Activated T-cell treated with anti-CD3 and anti-CD28 coated beads for 24 hours (primary cell): ENCODE data around the gene ELP2.
"Not testable (repeated sequence)": the region's sequence is repeated elsewhere in the genome, so short reads cannot be mapped to it uniquely, and the experiment has no call there.

ENCODE experiments used
- DNase-seq: peaks from one replicate; pipeline ENCODE4 v3.0.0-alpha.2; 2020; ENCODE audit warnings: low read depth

The ELP2 gene

DNA sequence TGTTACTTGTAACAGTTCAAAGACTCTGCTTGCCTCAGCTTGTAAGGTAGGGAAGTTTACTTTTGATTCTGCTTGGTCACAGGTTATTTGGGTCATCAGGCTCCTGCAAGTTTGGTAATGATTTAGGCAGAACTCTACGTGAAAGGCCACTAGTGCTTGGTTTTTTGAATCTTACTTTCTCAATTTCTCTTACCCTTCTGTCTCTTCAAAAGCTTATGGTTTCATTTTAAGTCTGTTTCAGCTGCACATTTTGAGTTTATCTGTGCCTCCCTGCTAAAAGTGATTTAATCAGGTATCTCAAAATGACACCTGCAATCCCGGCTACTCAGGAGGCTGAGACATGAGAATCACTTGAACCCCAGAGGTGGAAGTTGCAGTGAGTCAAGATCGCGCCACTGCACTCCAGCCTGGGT is 31.3 kb downstream of the ELP2 start:
- DNase-seq = no peak

DNA sequence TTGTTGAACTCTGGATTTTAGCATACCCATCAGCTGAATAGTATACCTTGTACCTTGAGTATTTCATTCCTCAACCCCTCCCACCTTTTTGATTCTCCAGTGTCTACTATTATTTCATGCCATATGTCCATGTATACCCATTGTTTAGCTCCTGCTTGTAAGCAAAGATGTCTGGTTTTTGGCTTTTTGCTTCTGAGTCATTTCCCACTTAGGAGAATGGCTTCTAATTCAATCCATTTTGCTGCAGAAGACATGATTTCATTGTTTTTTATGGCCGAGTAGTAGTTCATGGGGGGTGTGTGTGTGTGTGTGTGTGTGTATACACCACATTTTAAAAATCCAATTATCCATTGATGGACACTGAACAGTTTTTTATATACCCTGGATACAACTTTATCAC is 33.3 kb downstream of the ELP2 start:
- no peak for DNase-seq

DNA sequence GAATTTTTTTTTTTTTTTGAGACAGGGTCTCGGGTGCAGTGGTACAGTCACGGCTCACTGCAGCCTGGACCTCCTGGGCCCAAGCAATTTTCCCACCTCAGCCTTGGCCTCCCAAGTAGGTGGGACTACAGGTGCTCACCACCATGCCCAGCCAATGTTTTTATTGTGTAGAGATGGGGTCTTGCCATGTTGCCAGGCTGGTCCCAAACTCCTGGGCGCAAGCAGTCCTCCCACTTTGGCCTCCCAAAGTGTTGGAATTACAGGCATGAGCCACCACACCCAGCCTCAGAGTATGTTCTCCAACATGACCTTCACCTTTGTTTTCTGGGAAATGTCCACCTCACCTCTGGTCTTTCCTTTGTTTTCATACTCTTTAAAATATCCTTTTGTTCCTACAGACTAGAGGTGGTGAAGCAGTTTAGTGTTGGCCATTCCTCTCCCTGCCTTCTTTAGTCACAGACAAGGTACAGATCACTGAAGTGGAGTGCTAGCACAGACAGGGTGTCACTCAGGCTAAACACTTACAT is 38.1 kb downstream of the ELP2 start:
- no peak for DNase-seq

DNA sequence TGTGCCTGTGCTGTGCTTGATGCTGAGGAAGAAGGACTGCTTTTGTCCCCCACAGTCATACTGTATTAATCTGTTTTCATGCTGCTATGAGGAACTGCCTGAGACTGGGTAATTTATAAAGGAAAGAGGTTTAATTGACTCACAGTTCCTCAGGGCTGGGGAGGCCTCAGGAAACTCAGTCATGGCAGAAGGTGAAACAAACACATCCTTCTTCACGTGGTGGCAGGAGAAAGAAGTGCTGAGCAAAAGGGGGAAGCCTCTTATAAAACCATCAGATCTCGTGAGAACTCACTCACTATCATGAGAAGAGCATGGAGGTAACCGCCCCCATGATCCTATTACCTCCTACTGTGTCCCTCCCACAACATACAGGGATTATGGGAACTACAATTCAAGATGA is 38.6 kb downstream of the ELP2 start:
- not testable (repeated sequence) for DNase-seq

DNA sequence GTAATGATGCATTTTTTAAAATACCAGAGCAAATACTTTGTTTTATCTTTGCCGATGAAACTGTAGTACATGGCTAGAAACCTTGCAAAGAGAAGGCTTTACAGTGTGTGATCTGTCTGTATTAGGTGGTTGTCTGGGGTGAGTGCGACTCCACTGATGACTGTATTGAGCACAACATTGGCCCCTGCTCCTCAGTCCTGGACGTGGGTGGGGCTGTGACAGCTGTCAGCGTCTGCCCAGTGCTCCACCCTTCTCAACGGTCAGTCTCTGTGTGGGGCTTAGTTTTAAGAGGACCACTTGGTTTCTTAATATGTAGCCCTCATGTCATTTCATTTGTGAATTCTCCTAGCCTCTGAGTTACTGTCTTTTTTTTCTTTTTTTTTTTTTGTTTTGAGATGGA is 40.2 kb downstream of the ELP2 start:
- no peak for DNase-seq

DNA sequence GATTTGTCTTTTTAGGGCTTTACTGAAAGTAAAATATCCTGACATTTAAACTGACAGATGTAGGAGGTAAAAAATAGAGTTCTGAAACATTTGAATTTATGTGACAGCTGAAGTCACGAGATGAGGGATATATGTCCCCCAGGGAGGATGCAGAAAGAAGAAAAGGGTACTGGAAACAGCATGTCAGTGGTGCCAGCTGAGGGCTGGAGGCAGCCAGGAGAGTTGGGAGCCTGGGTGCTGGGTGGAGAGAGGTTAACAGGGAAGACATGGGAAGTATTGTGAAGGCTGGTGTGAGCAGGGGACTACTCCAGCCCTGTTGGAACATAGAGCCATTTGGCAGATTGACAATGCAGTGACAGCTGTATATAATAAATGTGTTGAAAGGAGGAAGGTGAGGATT is 45.8 kb downstream of the ELP2 start:
- no peak for DNase-seq

DNA sequence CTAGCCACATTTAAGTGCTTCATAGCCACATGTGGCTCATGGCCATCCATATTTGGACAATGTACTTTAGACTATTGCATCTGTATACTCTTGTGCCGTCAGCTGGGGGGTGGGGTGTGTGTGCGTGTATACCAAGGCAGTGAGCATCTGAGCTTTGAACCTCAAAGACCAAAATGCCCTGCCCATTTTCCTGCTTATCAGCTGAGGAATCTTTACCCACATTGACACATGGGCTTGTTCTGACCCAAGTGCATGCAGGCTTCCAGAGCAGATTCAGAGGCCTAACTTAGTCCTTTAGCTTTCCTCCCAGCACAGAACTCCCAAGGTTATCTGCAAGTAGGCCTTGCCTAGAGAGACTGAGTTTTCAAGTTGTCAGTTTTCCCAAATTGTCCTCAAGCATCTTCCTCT is 46.5 kb downstream of the ELP2 start:
- DNase-seq = no peak

DNA sequence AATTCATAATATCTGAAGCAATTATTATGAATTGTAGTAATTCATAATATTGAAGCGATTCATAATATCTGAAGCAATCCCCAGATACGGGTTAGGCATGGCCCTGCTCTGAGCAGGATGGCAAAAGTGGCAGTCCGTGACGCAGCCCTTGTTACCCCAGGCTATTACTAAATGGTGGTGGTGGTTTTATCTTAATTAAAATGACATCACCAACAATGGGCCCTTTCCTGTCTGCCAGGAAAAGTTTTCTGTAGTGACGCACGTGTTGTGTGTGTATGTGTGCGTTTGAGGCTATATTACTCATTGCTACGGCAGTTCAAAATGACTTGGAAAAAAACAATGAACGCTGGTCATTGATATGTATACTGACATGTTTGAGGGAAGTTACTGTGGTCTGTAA is 47.0 kb downstream of the ELP2 start:
- DNase-seq = no peak

DNA sequence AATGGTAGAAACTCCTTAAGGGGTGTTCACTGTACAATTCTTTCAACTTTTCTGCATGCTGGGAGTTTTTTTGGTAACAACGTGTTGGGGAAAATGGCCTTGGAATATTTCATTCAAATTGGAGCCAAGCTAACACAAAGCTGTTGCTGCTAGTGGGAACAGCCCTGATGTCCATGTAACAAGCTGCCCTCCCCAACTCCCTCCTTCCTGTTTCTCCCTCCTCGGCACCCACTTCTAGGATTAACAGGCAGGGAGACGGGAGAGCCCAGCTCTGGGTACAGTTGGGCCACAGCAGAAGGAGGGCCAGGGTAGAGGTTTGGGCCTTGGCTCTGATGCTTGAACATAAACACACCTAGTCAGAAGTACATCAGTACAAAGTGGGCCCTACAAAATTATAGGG is 48.2 kb downstream of the ELP2 start:
- DNase-seq = no peak

DNA sequence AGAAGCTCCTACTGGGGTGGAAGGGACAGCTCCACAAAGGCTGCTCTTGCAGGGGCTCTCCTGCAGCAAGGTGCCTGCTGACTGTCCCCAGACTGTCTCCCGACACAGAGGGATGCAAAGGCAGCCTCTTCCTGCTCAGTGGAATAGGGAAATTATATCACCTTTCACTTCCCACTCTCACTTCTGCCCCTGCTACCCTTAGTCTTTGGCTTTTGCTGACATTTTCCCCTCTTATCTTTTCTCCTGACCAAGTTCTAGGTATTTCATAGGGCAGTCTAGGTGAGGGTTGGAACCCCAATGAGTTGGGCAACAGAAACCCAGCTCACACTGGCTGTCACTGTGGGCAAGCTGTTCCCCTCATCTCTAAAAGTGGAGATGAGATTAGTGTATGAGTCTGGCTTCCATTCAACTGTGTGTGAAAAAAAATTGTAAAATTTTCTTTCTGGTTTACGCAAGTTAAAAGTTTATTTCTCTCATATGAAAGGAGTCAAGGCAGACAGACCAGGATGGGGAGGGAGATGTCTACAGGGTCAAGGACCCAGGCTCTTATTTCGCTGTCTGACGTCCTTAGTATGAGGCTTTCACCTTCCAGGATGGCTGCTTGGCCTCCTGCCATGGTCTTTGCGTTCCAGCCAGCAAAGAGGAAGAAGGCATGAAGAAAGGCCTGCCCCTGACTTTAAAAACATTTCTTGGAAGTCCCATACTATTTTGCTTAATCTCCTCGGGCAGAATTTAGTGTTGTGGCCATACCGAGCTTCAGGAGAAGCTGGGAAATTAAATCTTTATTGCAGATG is 50.1 kb downstream of the ELP2 start:
- no peak for DNase-seq

DNA sequence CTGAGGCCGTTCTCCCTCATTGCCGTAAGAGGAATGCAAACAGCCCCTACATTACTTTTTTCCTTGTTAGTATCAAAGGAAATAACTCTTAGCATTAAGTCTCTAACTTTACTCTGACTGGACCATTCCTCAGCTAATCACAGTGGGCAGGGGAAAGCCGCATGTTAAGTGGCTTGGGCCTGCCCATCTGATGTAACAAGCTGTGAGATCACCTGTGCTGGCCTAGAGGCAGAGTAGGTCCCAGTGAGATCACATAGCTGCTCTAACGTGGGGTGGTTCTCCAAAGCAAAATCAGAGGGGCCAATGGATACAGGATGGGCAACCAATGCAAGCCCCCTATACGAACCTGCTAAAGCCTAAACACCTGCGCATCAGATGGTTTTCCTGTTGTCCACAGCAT is 51.7 kb downstream of the ELP2 start:
- no peak for DNase-seq

DNA sequence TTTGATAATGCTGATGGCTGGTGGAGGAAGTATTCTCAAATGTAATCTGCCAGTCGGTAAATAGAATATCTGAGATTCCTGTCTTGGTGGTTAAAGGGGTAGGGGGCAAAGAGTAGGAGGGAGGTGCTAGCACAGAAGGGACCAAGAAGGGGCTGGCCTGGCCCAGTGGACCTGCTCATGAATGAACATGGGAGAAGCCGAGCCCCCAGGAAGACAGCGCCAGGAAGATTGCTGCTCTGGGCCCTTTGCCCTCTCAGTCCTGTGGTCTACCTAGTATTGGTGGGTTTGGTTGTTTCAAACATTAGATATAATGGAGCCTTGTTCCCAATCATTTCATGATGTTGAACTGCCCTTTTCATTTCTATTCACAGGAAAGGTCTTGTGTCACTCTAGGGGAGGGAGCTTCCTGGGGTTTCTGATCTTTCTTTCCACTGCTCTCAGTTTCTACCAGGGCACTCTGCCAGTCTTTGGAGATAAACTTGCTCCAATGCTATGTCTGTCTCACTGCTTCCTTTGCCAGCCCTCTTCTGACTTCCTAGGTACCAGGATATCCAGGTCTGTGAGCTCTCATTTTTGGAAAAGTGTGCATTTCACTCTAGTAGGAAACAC is 52.3 kb downstream of the ELP2 start:
- DNase-seq = no peak

DNA sequence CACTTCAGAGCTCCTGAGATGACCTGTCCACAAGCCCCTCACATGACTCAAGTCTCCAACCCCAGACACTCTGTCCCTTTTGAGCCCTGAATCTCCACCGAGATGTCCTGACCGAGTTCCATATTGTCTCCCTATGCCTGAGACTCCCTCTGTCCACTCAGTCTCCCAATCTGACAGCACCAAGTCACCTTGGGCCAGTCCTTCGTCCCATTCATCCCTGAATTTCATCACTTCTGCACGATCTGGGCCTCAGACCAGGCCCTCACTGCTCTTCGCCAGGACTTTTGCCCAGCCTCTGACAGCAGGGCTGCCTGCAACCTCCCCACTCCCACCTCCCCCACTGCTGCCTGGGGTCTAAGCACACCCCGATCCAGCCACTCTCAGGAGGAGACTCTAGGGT is 53.3 kb downstream of the ELP2 start:
- DNase-seq = no peak

DNA sequence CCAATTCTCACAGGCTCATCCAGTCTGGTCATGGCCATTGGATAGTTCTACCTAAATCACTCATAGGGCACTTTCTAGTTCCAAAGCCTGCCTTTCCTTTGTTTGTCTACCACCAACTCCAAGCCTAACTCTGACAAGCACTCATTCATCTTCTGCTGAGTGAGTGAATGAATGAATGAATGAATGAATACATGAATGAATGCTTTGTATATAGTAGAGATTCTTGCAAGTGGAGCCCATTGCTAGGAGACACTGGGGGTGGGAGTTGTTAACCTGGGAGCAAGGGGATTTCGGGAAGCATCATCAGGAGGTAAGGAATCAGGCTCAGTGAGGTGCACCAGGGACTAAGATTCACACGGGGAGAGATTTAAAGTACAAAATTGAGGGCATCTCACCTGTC is 54.3 kb downstream of the ELP2 start:
- no peak for DNase-seq

DNA sequence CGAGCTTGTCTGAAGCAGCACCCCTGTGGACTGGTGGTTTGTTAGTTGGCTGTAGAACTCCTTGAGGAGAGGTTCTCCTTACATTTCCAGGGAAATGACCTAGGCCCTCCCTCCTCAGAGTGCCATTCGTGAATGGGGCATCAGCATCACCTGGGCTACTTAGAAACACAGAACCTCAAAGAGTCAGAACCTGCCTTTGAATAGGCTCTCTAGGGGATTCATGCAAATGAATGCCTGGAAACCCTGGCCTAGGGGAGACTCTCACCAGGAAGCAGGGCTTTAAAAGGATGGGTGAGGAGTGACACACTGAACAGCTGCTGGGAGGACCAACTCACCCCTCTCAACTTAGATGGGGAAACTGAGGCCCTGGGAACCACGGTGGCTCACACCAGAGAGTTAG is 55.5 kb downstream of the ELP2 start:
- no peak for DNase-seq

DNA sequence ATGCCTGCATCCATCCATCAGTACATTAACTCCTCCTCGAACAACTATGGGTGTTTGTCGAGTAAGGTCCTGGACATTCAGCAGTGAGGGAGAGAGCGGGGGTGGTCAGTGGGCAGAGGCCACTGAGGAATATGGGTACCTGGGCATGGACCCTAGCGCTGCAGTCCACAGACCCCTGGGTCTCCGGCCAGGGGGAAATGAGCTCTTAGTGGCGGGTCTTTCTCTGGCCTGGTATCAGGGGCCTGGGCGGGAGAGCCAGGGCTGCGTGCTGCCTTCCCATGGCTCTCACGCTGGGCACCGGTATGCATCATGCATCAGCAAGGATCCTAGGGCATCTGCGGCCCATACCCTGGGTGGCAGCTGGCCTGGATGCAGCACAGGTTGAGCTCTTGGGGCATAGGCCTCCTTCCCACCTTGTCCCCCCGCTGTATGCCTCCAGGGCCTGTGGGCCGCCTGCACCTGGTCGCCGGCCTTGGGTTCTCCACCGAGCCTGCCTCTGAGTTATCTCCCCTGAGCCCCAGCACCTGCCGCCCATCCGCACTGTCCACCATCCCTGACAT is 56.3 kb downstream of the ELP2 start:
- DNase-seq = no peak

DNA sequence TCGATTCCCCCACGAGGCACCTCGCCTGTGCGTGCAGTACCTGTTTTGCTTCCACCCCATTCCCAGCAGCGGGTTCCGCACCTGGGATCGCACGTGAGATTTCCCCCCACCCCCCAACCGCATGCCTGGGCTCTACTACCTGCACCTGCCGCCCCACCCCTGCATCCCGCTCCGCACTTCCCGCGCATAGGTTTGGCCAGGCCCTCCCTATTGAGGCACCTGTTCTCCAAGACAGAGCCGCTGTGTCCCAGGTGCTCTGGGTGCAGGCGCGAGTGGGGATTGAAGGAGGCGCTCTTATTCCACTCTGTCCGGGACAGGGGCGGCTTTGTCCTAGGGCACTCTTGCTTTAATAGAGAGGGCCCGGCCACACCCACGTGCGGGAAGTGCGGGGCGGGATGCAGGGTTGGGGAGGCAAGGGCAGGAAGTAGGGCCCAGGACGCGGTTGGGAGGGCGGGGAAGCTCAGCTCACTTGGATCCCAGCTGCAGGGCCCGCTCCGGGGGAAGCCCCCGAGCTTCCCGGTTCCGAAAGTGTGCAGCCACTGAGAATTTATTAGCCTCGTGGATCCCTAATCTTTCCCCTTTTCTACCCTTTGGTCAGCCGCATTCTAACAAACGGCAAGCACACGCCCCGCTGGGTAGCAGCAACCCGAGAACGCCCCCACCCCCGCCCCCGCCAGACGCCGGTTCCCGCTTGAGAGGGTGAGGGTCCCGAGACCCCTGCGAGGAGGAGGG is 56.9 kb downstream of the ELP2 start:
- DNase-seq = no peak

DNA sequence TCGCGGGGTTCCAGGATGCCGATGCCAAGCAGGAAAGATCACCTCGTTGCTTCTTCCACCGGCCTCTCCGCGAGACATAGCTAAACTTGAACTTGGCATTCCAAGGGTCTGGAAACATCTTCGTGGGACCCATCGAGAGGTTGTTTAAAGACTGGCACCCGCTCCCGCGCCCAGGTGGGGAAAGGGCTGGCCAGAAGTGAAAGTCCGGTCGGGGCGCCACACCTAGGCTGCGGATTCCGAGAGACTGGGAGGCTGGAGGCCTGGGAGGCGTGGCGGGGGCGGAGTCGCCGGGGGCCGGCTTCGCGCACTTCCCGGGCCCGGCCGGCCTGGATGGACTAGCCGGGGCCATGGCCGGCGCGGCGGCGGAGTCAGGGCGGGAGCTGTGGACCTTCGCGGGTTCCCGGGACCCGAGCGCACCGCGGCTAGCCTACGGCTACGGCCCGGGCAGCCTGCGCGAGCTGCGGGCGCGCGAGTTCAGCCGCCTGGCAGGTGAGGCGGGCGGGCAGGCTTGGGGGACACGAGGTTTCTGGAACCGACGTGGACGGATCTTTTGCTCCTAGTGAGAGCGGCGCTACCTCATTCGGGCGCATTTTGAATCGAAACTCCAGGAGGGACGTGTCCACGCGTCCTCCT is 57.6 kb downstream of the ELP2 start, which contains the start of gene MOCOS:
Gene MOCOS, plus strand, starts transcription at position 305 of the 633 bp plus-strand sequence. Its CDS starts 43 bp downstream, at position 348.
- peak; percentile 20 for DNase-seq

DNA sequence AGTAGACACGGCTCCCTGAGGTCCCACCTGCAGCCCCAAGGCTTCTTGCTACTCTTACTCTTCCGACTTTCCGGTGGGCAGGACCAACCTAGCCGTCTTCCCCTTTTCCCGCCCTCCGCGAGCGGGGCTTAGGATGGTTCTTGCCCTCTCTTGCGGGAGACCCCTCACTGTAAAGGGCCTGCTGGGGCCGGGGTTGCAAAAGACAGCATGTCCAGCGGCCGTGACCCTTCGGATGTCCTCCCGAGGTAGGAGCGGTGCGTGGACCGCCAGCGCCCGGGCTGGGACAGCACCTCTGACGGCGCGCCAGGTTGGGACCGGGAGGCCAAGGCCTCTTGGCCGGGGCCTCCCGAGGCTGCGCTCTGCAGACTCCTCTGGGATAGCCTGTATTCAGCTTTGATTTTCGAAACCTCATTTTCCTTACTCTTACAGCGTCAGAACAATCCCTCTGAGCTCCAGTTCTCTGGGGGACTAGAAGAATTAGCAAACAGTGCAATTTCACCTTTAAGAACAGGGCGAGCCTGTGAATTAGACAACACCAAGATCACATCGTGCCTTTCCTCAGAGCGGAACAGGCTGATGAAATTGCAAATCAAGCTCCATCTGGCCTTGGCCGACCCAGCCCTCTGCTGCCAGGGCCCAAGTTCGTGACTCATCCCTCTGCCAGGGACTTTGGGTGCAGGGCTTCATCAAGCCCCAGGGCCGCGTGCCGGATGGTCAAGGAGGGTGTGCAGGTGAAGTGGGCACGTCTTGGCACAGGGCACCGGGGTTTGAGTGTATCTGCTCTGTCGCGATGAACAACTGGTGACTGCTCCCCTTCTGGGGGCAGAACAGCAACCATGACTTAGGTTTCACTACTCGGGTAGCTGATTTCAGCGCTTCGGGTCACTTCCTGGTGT is 58.4 kb downstream of the ELP2 start:
- no peak for DNase-seq

DNA sequence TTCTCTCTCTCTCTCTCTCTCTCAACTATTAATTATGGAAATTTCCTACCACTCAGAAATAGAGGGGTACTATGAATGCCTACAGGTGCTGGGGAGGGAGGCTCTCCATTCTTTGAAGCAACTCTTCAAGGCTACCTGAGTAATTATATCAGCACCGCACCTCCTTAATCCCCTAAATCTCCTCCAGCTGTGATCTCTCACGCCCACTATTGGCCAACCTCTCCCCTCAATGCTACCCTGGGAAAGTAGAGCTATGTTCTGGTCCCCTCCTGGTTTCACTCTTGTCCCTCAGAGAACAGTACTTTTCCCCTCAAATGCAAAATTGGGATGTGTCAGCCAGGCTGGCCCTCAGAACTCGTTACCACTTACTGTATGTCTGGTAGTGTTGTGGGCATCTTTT is 59.2 kb downstream of the ELP2 start:
- DNase-seq = no peak

DNA sequence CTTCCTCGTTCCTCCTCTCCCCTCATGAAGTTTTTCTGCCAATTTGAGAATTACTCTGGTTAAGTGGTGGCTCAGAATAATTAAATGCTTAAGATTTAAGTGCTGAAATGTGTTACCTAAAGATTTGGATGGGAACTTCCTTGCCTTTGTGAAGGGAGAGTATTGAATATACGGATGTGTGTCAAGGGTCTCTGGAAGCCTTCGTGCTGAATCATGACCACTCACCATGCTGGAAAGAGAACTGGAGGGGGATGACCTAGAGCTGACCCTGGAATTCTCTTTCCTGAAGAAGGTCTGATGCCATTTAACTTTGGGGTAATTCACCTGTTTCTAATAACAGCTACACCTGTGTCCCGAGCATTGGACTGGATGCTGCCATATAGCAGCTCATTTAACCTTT is 59.8 kb downstream of the ELP2 start:
- no peak for DNase-seq
